Measurements from ENCODE around the gene AP1S1. TPM values are rescaled to one million over a fixed set of nuclear protein-coding genes. Genes with fewer than 3 reads are reported as not detected.

The AP1S1 gene
- total RNA-seq, 1 experiment from 2014 or later = 79.0 TPM

DNA sequence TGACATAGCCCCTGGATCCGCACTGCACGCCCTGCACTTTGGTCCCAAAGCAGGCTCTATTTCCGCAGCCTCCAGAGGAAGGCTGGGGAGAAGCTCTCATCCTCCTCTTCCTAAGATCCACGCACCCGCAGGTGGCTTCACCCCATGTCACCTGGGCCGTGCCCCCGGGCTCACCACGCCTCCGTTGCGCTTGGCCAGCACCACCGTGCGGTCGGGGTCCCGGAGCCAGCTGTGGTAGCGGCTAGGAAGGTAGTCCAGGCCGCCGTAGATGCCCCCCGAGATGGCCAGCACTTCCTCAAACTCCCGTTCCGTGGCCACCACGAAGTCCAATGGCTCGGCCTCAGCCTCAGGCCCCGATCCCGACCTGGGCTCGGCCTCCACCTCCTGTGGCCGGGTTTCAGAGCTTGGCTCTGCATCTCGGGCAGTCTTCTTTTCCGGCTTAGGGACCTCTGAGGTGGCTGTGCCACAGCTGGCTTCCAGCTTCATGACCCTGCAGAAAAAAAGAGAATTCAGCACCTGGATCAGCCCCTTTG, 20.1 kb downstream of the AP1S1 start:
- intact Hi-C loops (cut with micrococcal nuclease; ENCODE audit: unreplicated experiment) = loop anchor here (10.0 kb wide), 1 partner anchor 80 kb away; no protein-coding TSS in a partner anchor
- Histone ChIP-seq H3K27ac (ENCODE audit: low read depth, low read length, poor library complexity, severe bottlenecking) (no peak overlapping the region), H3K9me3 (ENCODE audit: low read depth, low read length, poor library complexity, severe bottlenecking) (no peaks in the 10 kb centered on the region), H3K27me3 (replicated peaks; ENCODE audit: insufficient read depth, low read depth, low read length, poor library complexity) (peaks cover 57% of the 10 kb centered on the region), H3K36me3 (ENCODE audit: insufficient read depth, low read length, poor library complexity, severe bottlenecking) (no peaks in the 10 kb centered on the region), H3K4me1 (ENCODE audit: insufficient read depth, low read length, poor library complexity, severe bottlenecking) (peaks cover 35% of the 10 kb centered on the region), H3K4me3 (ENCODE audit: low read depth, low read length, poor library complexity, severe bottlenecking) (peak overlapping the region; percentile 36)
- DNase-seq (ENCODE audit: low spot score) = no peak
- POLR2A ChIA-PET (ENCODE audit: low non-redundant PET) = no interaction called here
- CTCF ChIA-PET = interaction anchor here (0.9 to 1.1 kb wide), 2 partner anchors 18 to 30 kb away, joined by 5 to 10 read pairs; no protein-coding TSS in a partner anchor
- TF ChIP-seq, protein P1, sequence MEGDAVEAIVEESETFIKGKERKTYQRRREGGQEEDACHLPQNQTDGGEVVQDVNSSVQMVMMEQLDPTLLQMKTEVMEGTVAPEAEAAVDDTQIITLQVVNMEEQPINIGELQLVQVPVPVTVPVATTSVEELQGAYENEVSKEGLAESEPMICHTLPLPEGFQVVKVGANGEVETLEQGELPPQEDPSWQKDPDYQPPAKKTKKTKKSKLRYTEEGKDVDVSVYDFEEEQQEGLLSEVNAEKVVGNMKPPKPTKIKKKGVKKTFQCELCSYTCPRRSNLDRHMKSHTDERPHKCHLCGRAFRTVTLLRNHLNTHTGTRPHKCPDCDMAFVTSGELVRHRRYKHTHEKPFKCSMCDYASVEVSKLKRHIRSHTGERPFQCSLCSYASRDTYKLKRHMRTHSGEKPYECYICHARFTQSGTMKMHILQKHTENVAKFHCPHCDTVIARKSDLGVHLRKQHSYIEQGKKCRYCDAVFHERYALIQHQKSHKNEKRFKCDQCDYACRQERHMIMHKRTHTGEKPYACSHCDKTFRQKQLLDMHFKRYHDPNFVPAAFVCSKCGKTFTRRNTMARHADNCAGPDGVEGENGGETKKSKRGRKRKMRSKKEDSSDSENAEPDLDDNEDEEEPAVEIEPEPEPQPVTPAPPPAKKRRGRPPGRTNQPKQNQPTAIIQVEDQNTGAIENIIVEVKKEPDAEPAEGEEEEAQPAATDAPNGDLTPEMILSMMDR (conservative IDR thresholded peaks at IDR 0.05; ENCODE audit: low read depth, low read length) = no peak
- no peak for TF ChIP-seq EZH2 (IDR thresholded peaks at IDR 0.05; ENCODE audit: borderline replicate concordance, low read depth, low read length, poor library complexity, severe bottlenecking)
- BruUV-seq (replicated peaks) = no TSS peak

DNA sequence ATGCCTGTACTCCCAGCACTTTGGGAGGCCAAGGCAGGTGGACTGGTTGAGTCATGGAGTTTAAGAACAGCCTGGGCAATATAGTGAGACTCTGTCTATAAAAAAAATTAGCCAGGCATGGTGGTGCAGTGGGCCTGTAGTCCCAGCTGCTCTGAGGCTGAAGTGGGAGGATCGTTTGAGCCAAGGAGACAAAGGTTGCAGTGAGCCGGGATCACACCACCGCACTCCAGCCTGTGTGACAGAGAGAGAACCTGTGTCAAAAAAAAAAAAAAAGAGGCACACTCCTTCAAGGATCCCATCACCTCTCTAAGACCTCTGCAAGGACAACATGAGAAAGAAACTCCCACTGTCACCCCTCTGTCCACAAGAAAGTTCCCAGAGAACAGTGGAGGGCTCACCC, 21.4 kb downstream of the AP1S1 start:
- no peaks in the 10 kb centered on the region for H3K36me3 ChIP-seq (ENCODE audit: insufficient read depth, low read length, poor library complexity, severe bottlenecking)
- peaks cover 61% of the 10 kb centered on the region for H3K27me3 ChIP-seq (replicated peaks; ENCODE audit: insufficient read depth, low read depth, low read length, poor library complexity)
- H3K9me3 ChIP-seq (ENCODE audit: low read depth, low read length, poor library complexity, severe bottlenecking) = no peaks in the 10 kb centered on the region
- no TSS peak for BruUV-seq (replicated peaks)
- no peak overlapping the region for H3K4me3 ChIP-seq (ENCODE audit: low read depth, low read length, poor library complexity, severe bottlenecking)
- no peak for DNase-seq (ENCODE audit: low spot score)
- POLR2A ChIA-PET (ENCODE audit: low non-redundant PET) = no interaction called here
- H3K27ac ChIP-seq (ENCODE audit: low read depth, low read length, poor library complexity, severe bottlenecking) = no peak overlapping the region
- peaks cover 34% of the 10 kb centered on the region for H3K4me1 ChIP-seq (ENCODE audit: insufficient read depth, low read length, poor library complexity, severe bottlenecking)
- intact Hi-C loops (cut with micrococcal nuclease; ENCODE audit: unreplicated experiment) = loop anchor here (10.0 kb wide), 1 partner anchor 81 kb away; no protein-coding TSS in a partner anchor
- no peak for TF ChIP-seq EZH2 (IDR thresholded peaks at IDR 0.05; ENCODE audit: borderline replicate concordance, low read depth, low read length, poor library complexity, severe bottlenecking)
- TF ChIP-seq, protein P1 (conservative IDR thresholded peaks at IDR 0.05; ENCODE audit: low read depth, low read length) = no peak
- CTCF ChIA-PET = interaction anchor here (0.6 kb wide), 1 partner anchor 116 kb away, joined by 3 read pairs; no protein-coding TSS in a partner anchor

DNA sequence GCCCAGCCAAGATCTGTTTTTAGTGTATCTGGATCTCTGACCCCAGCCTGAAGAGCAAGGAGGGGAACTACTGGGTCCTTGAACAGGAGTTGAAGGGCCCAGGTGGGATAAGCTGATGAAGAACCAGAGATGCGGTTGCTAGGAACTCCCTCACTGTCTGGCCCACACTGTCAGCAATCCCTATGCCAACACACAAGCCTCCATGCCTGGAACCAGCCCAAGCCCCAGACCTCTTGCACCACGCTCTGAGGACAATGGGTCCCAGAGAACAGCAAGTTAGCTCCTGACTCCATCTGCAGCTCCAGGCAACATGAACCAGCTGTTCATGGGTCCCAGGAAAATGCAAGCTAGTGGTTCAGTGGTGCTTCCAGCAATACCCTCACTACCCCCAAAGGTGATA, 23.4 kb downstream of the AP1S1 start:
- no TSS peak for BruUV-seq (replicated peaks)
- intact Hi-C loops (cut with micrococcal nuclease; ENCODE audit: unreplicated experiment) = loop anchor here (10.0 kb wide), 1 partner anchor 83 kb away; no protein-coding TSS in a partner anchor
- Histone ChIP-seq H3K27me3 (replicated peaks; ENCODE audit: insufficient read depth, low read depth, low read length, poor library complexity) (peaks cover 44% of the 10 kb centered on the region), H3K4me3 (ENCODE audit: low read depth, low read length, poor library complexity, severe bottlenecking) (no peak overlapping the region), H3K27ac (ENCODE audit: low read depth, low read length, poor library complexity, severe bottlenecking) (no peak overlapping the region), H3K4me1 (ENCODE audit: insufficient read depth, low read length, poor library complexity, severe bottlenecking) (peaks cover 26% of the 10 kb centered on the region), H3K36me3 (ENCODE audit: insufficient read depth, low read length, poor library complexity, severe bottlenecking) (no peaks in the 10 kb centered on the region), H3K9me3 (ENCODE audit: low read depth, low read length, poor library complexity, severe bottlenecking) (no peaks in the 10 kb centered on the region)
- TF ChIP-seq, protein P1 (conservative IDR thresholded peaks at IDR 0.05; ENCODE audit: low read depth, low read length) = no peak
- no peak for TF ChIP-seq EZH2 (IDR thresholded peaks at IDR 0.05; ENCODE audit: borderline replicate concordance, low read depth, low read length, poor library complexity, severe bottlenecking)
- POLR2A ChIA-PET (ENCODE audit: low non-redundant PET) = no interaction called here
- CTCF ChIA-PET = interaction anchor here (0.6 to 1.0 kb wide), 3 partner anchors 11 to 83 kb away, joined by 4 to 10 read pairs (median 7); no protein-coding TSS in a partner anchor
- DNase-seq (ENCODE audit: low spot score) = no peak
